SK-N-SH treated with all-trans-retinoic acid at 6 μM for 48 hours (cell line): ENCODE data around the gene VIM.

Experiments used
- ATAC-seq: fragments of 200-7000 bp; cut with Tn5 transposase; 3 replicates; pipeline ENCODE4 v1.9.1; 2020; ENCODE audit warnings: mild to moderate bottlenecking, moderate library complexity
- ARNTL ChIP-seq: fragments of 450-650 bp; formaldehyde crosslinking; IDR thresholded peaks from 2 replicates; pipeline ENCODE4 v1.5.0; 2020; ENCODE audit warnings: low read depth, mild to moderate bottlenecking, moderate library complexity, borderline replicate concordance
- BACH2 ChIP-seq: fragments of 250-450 bp; sonication (Bioruptor Pico); IDR thresholded peaks from 2 replicates; pipeline ENCODE4 v1.9.0; 2021; ENCODE audit warnings: mild to moderate bottlenecking, borderline replicate concordance
- CSDC2 ChIP-seq: fragments of 250-450 bp; sonication (Bioruptor Pico); IDR thresholded peaks from 2 replicates; pipeline ENCODE4 v1.5.0; 2020; ENCODE audit warnings: mild to moderate bottlenecking, moderate library complexity
- CSRNP3 ChIP-seq: fragments of 250-450 bp; sonication (Bioruptor Pico); IDR thresholded peaks from 2 replicates; pipeline ENCODE4 v1.5.1; 2021; ENCODE audit warnings: mild to moderate bottlenecking, moderate library complexity
- ESRRG ChIP-seq: fragments of 250-450 bp; sonication (Bioruptor Pico); IDR thresholded peaks from 2 replicates; pipeline ENCODE4 v1.6.1; 2021; ENCODE audit warnings: mild to moderate bottlenecking
- GLIS3 ChIP-seq: fragments of 250-450 bp; sonication (Bioruptor Pico); IDR thresholded peaks from 2 replicates; pipeline ENCODE4 v1.5.0; 2020; ENCODE audit warnings: mild to moderate bottlenecking, moderate library complexity
- ISL1 ChIP-seq: fragments of 250-450 bp; sonication (Bioruptor Pico); IDR thresholded peaks from 2 replicates; pipeline ENCODE4 v2.1.2; 2022; ENCODE audit warnings: mild to moderate bottlenecking, moderate library complexity
- OSR1 ChIP-seq: fragments of 250-450 bp; sonication (Bioruptor Pico); IDR thresholded peaks from 2 replicates; pipeline ENCODE4 v1.8.0; 2022; ENCODE audit warnings: moderate library complexity, mild to moderate bottlenecking, inconsistent platforms
- PATZ1 ChIP-seq: fragments of 250-450 bp; sonication (Bioruptor Pico); IDR thresholded peaks from 2 replicates; pipeline ENCODE4 v1.8.0; 2020; ENCODE audit warnings: mild to moderate bottlenecking, moderate library complexity, borderline replicate concordance
- POU6F1 ChIP-seq: fragments of 250-450 bp; sonication (Bioruptor Pico); IDR thresholded peaks from 2 replicates; pipeline ENCODE4 v1.8.0; 2021; ENCODE audit warnings: low read depth, mild to moderate bottlenecking, moderate library complexity, borderline replicate concordance
- PPARA ChIP-seq: fragments of 250-450 bp; sonication (Bioruptor Pico); IDR thresholded peaks from 2 replicates; pipeline ENCODE4 v1.5.0; 2020; ENCODE audit warnings: mild to moderate bottlenecking, borderline replicate concordance
- SNAI2 ChIP-seq: fragments of 250-450 bp; sonication (Bioruptor Pico); IDR thresholded peaks from 2 replicates; pipeline ENCODE4 v1.5.0; 2020; ENCODE audit warnings: mild to moderate bottlenecking, moderate library complexity
- TOX ChIP-seq: fragments of 250-450 bp; sonication (Bioruptor Pico); IDR thresholded peaks from 2 replicates; pipeline ENCODE4 v1.8.0; 2021; ENCODE audit warnings: mild to moderate bottlenecking, moderate library complexity, borderline replicate concordance
- TSHZ2 ChIP-seq: fragments of 250-450 bp; sonication (Bioruptor Pico); IDR thresholded peaks from 2 replicates; pipeline ENCODE4 v1.5.0; 2020; ENCODE audit warnings: mild to moderate bottlenecking, moderate library complexity
- ZFP3 ChIP-seq: fragments of 250-450 bp; sonication (Bioruptor Pico); IDR thresholded peaks from 2 replicates; pipeline ENCODE4 v1.5.0; 2020; ENCODE audit warnings: mild to moderate bottlenecking, moderate library complexity
- ZFP30 ChIP-seq: fragments of 450-650 bp; formaldehyde crosslinking; IDR thresholded peaks from 2 replicates; pipeline ENCODE4 v1.5.0; 2022; ENCODE audit warnings: mild to moderate bottlenecking, moderate library complexity
- ZNF565 ChIP-seq: fragments of 450-650 bp; formaldehyde crosslinking; conservative IDR thresholded peaks from 2 replicates; pipeline ENCODE4 v1.5.0; 2020; ENCODE audit warnings: low read depth, mild to moderate bottlenecking, moderate library complexity
- ZNF70 ChIP-seq: fragments of 450-650 bp; formaldehyde crosslinking; IDR thresholded peaks from 2 replicates; pipeline ENCODE4 v1.5.0; 2020; ENCODE audit warnings: mild to moderate bottlenecking, moderate library complexity

Gene VIM

GRCh38 chr10:17231788-17232187 is 3.7 kb downstream of the VIM start:
- no peak for ATAC-seq
- no peak for TF ChIP-seq GLIS3
- TF ChIP-seq CSDC2 (CRISPR knock-in tag): no peak
- no peak for TF ChIP-seq POU6F1 (CRISPR knock-in tag)
- TF ChIP-seq TSHZ2 (CRISPR knock-in tag): no peak
- TF ChIP-seq PPARA (CRISPR knock-in tag): no peak
- no peak for TF ChIP-seq TOX
- no peak for TF ChIP-seq OSR1 (CRISPR knock-in tag)
- TF ChIP-seq BACH2 (CRISPR knock-in tag): no peak

- TF ChIP-seq ISL1 (CRISPR knock-in tag) (no peak), PATZ1 (CRISPR knock-in tag) (peak; percentile 17; the same call in 1 of the 2 replicates), ARNTL (CRISPR knock-in tag) (no peak)
- ATAC-seq: no peak
Measured at GRCh38 chr10:17232276-17232960, 4.4 kb downstream of the VIM start.

GRCh38 chr10:17233286-17233991 is 5.4 kb downstream of the VIM start:
- no peak; the same call in 1 of the 2 replicates for TF ChIP-seq CSRNP3
- no peak for TF ChIP-seq SNAI2 (CRISPR knock-in tag)
- TF ChIP-seq ZFP30 (CRISPR knock-in tag): 0 out of 2 replicates have a peak, but pooled peaks have one; percentile 18
- no peak for TF ChIP-seq POU6F1 (CRISPR knock-in tag)
- TF ChIP-seq, all 23 proteins: peak for 1
- ATAC-seq: no peak

GRCh38 chr10:17234431-17234945 is 6.4 kb downstream of the VIM start:
- no peak for ATAC-seq
- TF ChIP-seq ESRRG (CRISPR knock-in tag) (no peak), ZFP3 (CRISPR knock-in tag) (no peak), ZNF565 (CRISPR knock-in tag) (no peak), CSRNP3 (no peak), TSHZ2 (CRISPR knock-in tag) (no peak), SNAI2 (CRISPR knock-in tag) (no peak), TOX (no peak), ZFP30 (CRISPR knock-in tag) (no peak), BACH2 (CRISPR knock-in tag) (no peak), ZNF70 (no peak)
